B cell (primary cell): ENCODE results near the gene BCAN. TPM values are rescaled to one million over a fixed set of nuclear protein-coding genes. Genes with fewer than 3 reads are reported as not detected.
A peak's percentile ranks its signal among the peaks of the same experiment; 100 is the strongest.

ENCODE experiments used
- ATAC-seq: fragments of 200-7000 bp; cut with Tn5 transposase; one replicate; pipeline ENCODE4 v1.10.0; 2021; ENCODE audit warnings: low read depth, mild to moderate bottlenecking, moderate number of reproducible peaks, moderate library complexity
- CTCF ChIA-PET: fragments of 350-600 bp; sonication (Branson Sonifier 250); formaldehyde crosslinking; loops from one replicate; lab custom pipeline; 2021; ENCODE audit warnings: antibody characterized with exemption, inconsistent platforms; lab: Charles Lee
- POLR2A ChIA-PET: fragments of 350-600 bp; sonication (Branson Sonifier 250); formaldehyde crosslinking; loops from one replicate; lab custom pipeline; 2021; ENCODE audit warnings: antibody characterized with exemption; lab: Charles Lee
- DNase-seq: peaks from one replicate; pipeline ENCODE4 v3.0.0; 2013
- H2AFZ ChIP-seq: 2 replicates; pipeline ENCODE4 v1.6.1; 2012; ENCODE audit warnings: mild to moderate bottlenecking, low read depth, low read length; ENCODE audit not compliant: insufficient read depth, poor library complexity, severe bottlenecking
- H3K27ac ChIP-seq, 2 donors: 1 replicate in 1 of 2; 2 replicates in 1 of 2; pipeline ENCODE4 v1.5.1; 2012 to 2013; ENCODE audit warnings: low read length in 2 of 2, mild to moderate bottlenecking in 2 of 2, moderate library complexity in 1 of 2
- H3K27me3 ChIP-seq, 4 experiments: fragments of 200-600 bp in 1 of 4; sonication (generic) in 1 of 4; replicated peaks in 1 of 4; 1 replicate in 2 of 4; 2 replicates in 2 of 4; pipeline versions ENCODE4 v1.6.1 to v1.7.0; 2013 to 2016; ENCODE audit warnings: low read length in 3 of 4, mild to moderate bottlenecking in 2 of 4, mixed read lengths in 1 of 4, moderate library complexity in 1 of 4; ENCODE audit not compliant: insufficient read depth in 4 of 4, control insufficient read depth in 3 of 4; ENCODE audit errors: control extremely low read depth in 1 of 4
- H3K36me3 ChIP-seq, 2 experiments: replicated peaks in 1 of 2; 1 replicate in 1 of 2; 2 replicates in 1 of 2; pipeline versions ENCODE4 v1.6.1 to v1.7.1; 2013; ENCODE audit warnings: low read length in 1 of 2; ENCODE audit not compliant: insufficient read depth in 2 of 2, control insufficient read depth in 1 of 2; ENCODE audit errors: control extremely low read depth in 1 of 2, extremely low read depth in 1 of 2
- H3K4me1 ChIP-seq, 2 donors: fragments of 200-600 bp in 1 of 2; sonication (generic) in 1 of 2; 1 replicate in 1 of 2; 2 replicates in 1 of 2; pipeline versions ENCODE4 v1.5.1 to v1.6.1; 2013 to 2017; ENCODE audit warnings: low read length in 2 of 2; ENCODE audit not compliant: control insufficient read depth in 2 of 2, insufficient read depth in 2 of 2
- H3K4me2 ChIP-seq: replicated peaks from 2 replicates; pipeline ENCODE3; 2012; ENCODE audit warnings: mild to moderate bottlenecking, low read depth, low read length; ENCODE audit not compliant: poor library complexity, severe bottlenecking
- H3K4me3 ChIP-seq, 5 experiments: fragments of 200-600 bp in 1 of 5; sonication (generic) in 1 of 5; 1 replicate in 3 of 5; 2 replicates in 2 of 5; pipeline versions ENCODE4 v1.5.1 to v1.7.0; 2011 to 2016; ENCODE audit warnings: low read length in 4 of 5, mild to moderate bottlenecking in 4 of 5, low read depth in 2 of 5, control low read depth in 1 of 5, moderate library complexity in 1 of 5; ENCODE audit not compliant: insufficient read depth in 1 of 5; ENCODE audit errors: control extremely low read depth in 1 of 5, extremely low read depth in 1 of 5
- H3K79me2 ChIP-seq: fragments of 200-600 bp; sonication (generic); one replicate; pipeline ENCODE4 v1.6.0; 2016; ENCODE audit warnings: low read length; ENCODE audit not compliant: control insufficient read depth, insufficient read depth
- H3K9ac ChIP-seq: fragments of 200-600 bp; sonication (generic); 2 replicates; pipeline ENCODE4 v1.6.1; 2017; ENCODE audit warnings: mild to moderate bottlenecking, low read length, moderate library complexity
- H3K9me3 ChIP-seq, 3 donors: one replicate each; pipeline versions ENCODE4 v1.6.1 to v1.7.1; 2013; ENCODE audit warnings: low read length in 2 of 3; ENCODE audit not compliant: control insufficient read depth in 2 of 3, insufficient read depth in 1 of 3; ENCODE audit errors: control extremely low read depth in 1 of 3
- H4K20me1 ChIP-seq: 2 replicates; pipeline ENCODE4 v1.6.0; 2012; ENCODE audit warnings: mild to moderate bottlenecking, low read length; ENCODE audit not compliant: insufficient read depth, control insufficient read depth, poor library complexity, severe bottlenecking
- H3K27ac Mint-ChIP-seq: one replicate; pipeline ENCODE4 v1.8.0; 2021; ENCODE audit warnings: mixed read lengths
- H3K27me3 Mint-ChIP-seq: one replicate; pipeline ENCODE4 v1.8.0; 2021; ENCODE audit warnings: mixed read lengths
- H3K4me1 Mint-ChIP-seq: one replicate; pipeline ENCODE4 v1.8.0; 2021; ENCODE audit warnings: mixed read lengths
- H3K4me3 Mint-ChIP-seq: one replicate; pipeline ENCODE4 v1.8.0; 2021; ENCODE audit warnings: mixed read lengths
- H3K9me3 Mint-ChIP-seq: one replicate; pipeline ENCODE4 v1.8.0; 2022; ENCODE audit warnings: mixed read lengths; ENCODE audit not compliant: insufficient read depth
- EZH2 ChIP-seq: IDR thresholded peaks from 2 replicates; pipeline ENCODE4 v1.6.1; 2012; ENCODE audit warnings: borderline replicate concordance, low read depth, mild to moderate bottlenecking, moderate library complexity, low read length; ENCODE audit not compliant: insufficient read depth, poor library complexity, severe bottlenecking
- WGBS: methylation state at CpG from one replicate; pipeline ENCODE4 v1.1.5; 2013; ENCODE audit warnings: missing lambda C conversion rate; ENCODE audit not compliant: insufficient coverage; 5-methylcytosine and 5-hydroxymethylcytosine counted together
- intact Hi-C: fragments of 100-400 bp; cut with micrococcal nuclease; formaldehyde crosslinking; loops from one replicate; pipeline ENCODE4 v1.10.0; 2022
- polyA plus RNA-seq: library from polyadenylated mRNA; depleted of rRNA; stranded (reverse); fragments of >200 nt; gene quantifications from 2 replicates; pipeline ENCODE4 v1.2.3, GENCODE V29; 2012
- total RNA-seq, 2 donors: library from RNA; stranded (reverse); fragments of 120-200 nt in 1 of 2; gene quantifications; 1 replicate in 1 of 2; 2 replicates in 1 of 2; pipeline versions ENCODE4 v1.2.3 to v1.2.4, GENCODE V29; 2013 to 2022
- TF ChIP-seq, protein P1 (sequence below): fragments of 200-600 bp; IDR thresholded peaks from one replicate; pipeline ENCODE4 v1.8.0; 2022; ENCODE audit warnings: antibody characterized with exemption, mild to moderate bottlenecking

Gene BCAN
- total and polyA plus RNA-seq, 2 donors (not counting 1 experiment from before 2014, with no cell fraction given), result not detected

DNA sequence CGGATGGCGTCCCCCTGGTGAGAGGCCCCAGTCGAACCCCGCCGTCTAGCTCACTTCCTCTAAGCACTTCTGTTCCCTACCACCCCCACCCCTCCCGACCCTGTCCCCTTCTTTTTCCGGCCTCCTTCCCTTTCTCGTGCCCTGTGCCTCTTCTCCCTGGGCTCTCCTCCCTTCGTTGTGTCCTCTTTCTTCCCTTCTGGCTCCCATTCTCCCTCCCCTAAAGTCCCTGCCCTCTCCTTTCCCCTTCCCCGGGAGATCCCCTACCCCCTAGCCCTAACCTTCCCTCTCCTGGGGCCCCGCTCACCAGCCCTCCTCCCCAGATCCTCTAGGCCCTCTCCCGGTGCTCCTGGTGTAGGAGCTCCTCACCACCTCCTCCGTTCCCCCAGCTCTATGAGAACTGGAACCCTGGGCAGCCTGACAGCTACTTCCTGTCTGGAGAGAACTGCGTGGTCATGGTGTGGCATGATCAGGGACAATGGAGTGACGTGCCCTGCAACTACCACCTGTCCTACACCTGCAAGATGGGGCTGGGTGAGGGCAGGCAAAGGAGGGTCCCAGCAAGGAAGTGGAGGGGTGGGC is 15.9 kb downstream of the BCAN start:
- H3K79me2 ChIP-seq, result no peaks in the 10 kb centered on the region
- H3K27me3 ChIP-seq, result peaks cover 0 to 53% (median 29%) of the 10 kb centered on the region in 4 experiments
- no peak overlapping the region for H3K27ac ChIP-seq
- DNase-seq (no peak), ATAC-seq (no peak)
- peaks cover 69% of the 10 kb centered on the region for H3K4me1 Mint-ChIP-seq
- intact Hi-C loops, result loop anchor here (1.0 to 2.0 kb wide), 3 partner anchors 17 to 74 kb away; no protein-coding TSS in a partner anchor
- ChIA-PET CTCF (interaction anchor here (0.5 to 9.0 kb wide), 18 partner anchors 8 to 320 kb away, joined by 3 to 173 read pairs (median 4); partner anchors contain the start of genes BCAN, CCT3, CRABP2 and HAPLN2), POLR2A (no interaction called here)
- peak overlapping the region; percentile 92 for H3K4me2 ChIP-seq
- peak overlapping the region; percentile 62 for H3K9ac ChIP-seq
- peaks cover 48% of the 10 kb centered on the region for H3K27me3 Mint-ChIP-seq
- TF ChIP-seq, protein P1, sequence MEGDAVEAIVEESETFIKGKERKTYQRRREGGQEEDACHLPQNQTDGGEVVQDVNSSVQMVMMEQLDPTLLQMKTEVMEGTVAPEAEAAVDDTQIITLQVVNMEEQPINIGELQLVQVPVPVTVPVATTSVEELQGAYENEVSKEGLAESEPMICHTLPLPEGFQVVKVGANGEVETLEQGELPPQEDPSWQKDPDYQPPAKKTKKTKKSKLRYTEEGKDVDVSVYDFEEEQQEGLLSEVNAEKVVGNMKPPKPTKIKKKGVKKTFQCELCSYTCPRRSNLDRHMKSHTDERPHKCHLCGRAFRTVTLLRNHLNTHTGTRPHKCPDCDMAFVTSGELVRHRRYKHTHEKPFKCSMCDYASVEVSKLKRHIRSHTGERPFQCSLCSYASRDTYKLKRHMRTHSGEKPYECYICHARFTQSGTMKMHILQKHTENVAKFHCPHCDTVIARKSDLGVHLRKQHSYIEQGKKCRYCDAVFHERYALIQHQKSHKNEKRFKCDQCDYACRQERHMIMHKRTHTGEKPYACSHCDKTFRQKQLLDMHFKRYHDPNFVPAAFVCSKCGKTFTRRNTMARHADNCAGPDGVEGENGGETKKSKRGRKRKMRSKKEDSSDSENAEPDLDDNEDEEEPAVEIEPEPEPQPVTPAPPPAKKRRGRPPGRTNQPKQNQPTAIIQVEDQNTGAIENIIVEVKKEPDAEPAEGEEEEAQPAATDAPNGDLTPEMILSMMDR, result peak; percentile 63
- TF ChIP-seq EZH2, result no peak
- peak overlapping the region; percentile 86 for H3K4me3 Mint-ChIP-seq
- H3K27ac Mint-ChIP-seq, result no peak overlapping the region
- WGBS, result 14% methylated on average over 13 of the region's 15 CpGs
- H4K20me1 ChIP-seq, result no peaks in the 10 kb centered on the region
- H3K4me1 ChIP-seq, result peaks cover 55 to 66% of the 10 kb centered on the region in 2 donors
- H3K4me3 ChIP-seq, result peak overlapping the region in 3 of 5 experiments; percentile 33 to 51 (median 46)
- H2AFZ ChIP-seq, result peak overlapping the region; percentile 53
- no peaks in the 10 kb centered on the region for H3K9me3 ChIP-seq
- H3K36me3 ChIP-seq, result no peaks in the 10 kb centered on the region
- no peaks in the 10 kb centered on the region for H3K9me3 Mint-ChIP-seq

DNA sequence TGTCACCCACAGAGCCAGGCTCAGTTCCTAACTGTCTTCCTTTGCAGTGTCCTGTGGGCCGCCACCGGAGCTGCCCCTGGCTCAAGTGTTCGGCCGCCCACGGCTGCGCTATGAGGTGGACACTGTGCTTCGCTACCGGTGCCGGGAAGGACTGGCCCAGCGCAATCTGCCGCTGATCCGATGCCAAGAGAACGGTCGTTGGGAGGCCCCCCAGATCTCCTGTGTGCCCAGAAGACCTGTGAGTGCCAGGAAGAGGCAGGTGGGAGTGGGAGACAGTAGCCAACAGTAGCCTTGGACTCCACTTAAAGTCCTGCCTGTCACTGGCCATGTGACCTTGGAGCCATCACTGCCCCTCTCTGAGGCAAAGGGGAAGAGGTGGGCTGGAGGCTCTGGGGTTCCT is 16.6 kb downstream of the BCAN start:
- TF ChIP-seq, protein P1, result no peak
- no peak for TF ChIP-seq EZH2

More for the DNA sequence above, 16.6 kb downstream of the BCAN start:
- Histone ChIP-seq H3K27me3 (peaks cover 0 to 47% (median 25%) of the 10 kb centered on the region in 4 experiments), H2AFZ (no peak overlapping the region), H3K4me2 (no peak overlapping the region), H4K20me1 (no peaks in the 10 kb centered on the region), H3K9ac (no peak overlapping the region), H3K36me3 (no peaks in the 10 kb centered on the region), H3K9me3 (no peaks in the 10 kb centered on the region), H3K79me2 (no peaks in the 10 kb centered on the region), H3K27ac (no peak overlapping the region), H3K4me1 (peaks cover 61 to 72% of the 10 kb centered on the region in 2 donors), H3K4me3 (no peak overlapping the region)
- ATAC-seq (no peak), DNase-seq (no peak)
- intact Hi-C loops, result no loop called here
- 93% methylated on average over 14 of the region's 14 CpGs for WGBS
- CTCF ChIA-PET, result interaction anchor here (0.8 to 9.0 kb wide), 14 partner anchors 9 to 273 kb away, joined by 3 to 173 read pairs (median 4); partner anchors contain the start of genes BCAN, CRABP2, HAPLN2 and NES
- POLR2A ChIA-PET, result no interaction called here
- H3K4me1 Mint-ChIP-seq, result peaks cover 75% of the 10 kb centered on the region
- H3K4me3 Mint-ChIP-seq, result peak overlapping the region; percentile 86
- peaks cover 41% of the 10 kb centered on the region for H3K27me3 Mint-ChIP-seq
- H3K9me3 Mint-ChIP-seq, result no peaks in the 10 kb centered on the region
- H3K27ac Mint-ChIP-seq, result peak overlapping the region; percentile 26
